T-helper 2 cell treated with Interferon-gamma antibody and Interleukin-4, amounts not matched to agents 5 μg/mL and 100 μg/mL, for 36 hours (primary cell): Measurements from ENCODE around the gene PSAPL1.

Experiments
- DNase-seq: peaks from one replicate; pipeline ENCODE4 v3.0.0; 2021; ENCODE audit warnings: low spot score
- H3K27ac Mint-ChIP-seq: one replicate; pipeline ENCODE4 v1.8.0; 2021; ENCODE audit warnings: mild to moderate bottlenecking, mixed read lengths
- H3K27me3 Mint-ChIP-seq: one replicate; pipeline ENCODE4 v1.8.0; 2021; ENCODE audit warnings: low read depth, mixed read lengths
- H3K36me3 Mint-ChIP-seq: one replicate; pipeline ENCODE4 v1.8.0; 2021; ENCODE audit warnings: low read depth, mixed read lengths
- H3K4me1 Mint-ChIP-seq: one replicate; pipeline ENCODE4 v1.8.0; 2021; ENCODE audit warnings: low read depth, mixed read lengths
- H3K4me3 Mint-ChIP-seq: one replicate; pipeline ENCODE4 v1.8.0; 2022; ENCODE audit warnings: mild to moderate bottlenecking, moderate library complexity, mixed read lengths
- H3K9me3 Mint-ChIP-seq: one replicate; pipeline ENCODE4 v1.8.0; 2021; ENCODE audit warnings: mixed read lengths

The PSAPL1 gene

DNA sequence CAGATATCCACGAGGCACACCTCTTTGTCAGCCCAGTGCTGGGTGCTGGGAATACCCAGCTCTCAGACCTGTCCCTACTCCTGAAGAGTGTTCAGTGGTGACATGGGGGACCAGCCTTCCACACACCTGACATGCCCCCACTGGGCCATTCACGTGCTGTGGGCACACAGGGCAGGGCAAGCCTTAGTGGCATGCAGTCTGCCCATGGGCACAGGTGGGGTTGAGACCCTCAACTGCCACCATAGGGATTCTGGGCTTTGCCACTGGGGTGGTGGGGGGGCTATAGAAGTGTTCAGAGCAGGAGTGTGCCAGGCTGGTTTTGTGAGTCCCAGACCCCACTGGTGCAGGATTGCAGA is 16.7 kb upstream of the PSAPL1 start:
- no peaks in the 10 kb centered on the region for H3K36me3 Mint-ChIP-seq
- no peaks in the 10 kb centered on the region for H3K4me1 Mint-ChIP-seq
- H3K27me3 Mint-ChIP-seq = no peaks in the 10 kb centered on the region
- no peak overlapping the region for H3K27ac Mint-ChIP-seq
- DNase-seq = no peak
- no peak overlapping the region for H3K4me3 Mint-ChIP-seq
- no peaks in the 10 kb centered on the region for H3K9me3 Mint-ChIP-seq

DNA sequence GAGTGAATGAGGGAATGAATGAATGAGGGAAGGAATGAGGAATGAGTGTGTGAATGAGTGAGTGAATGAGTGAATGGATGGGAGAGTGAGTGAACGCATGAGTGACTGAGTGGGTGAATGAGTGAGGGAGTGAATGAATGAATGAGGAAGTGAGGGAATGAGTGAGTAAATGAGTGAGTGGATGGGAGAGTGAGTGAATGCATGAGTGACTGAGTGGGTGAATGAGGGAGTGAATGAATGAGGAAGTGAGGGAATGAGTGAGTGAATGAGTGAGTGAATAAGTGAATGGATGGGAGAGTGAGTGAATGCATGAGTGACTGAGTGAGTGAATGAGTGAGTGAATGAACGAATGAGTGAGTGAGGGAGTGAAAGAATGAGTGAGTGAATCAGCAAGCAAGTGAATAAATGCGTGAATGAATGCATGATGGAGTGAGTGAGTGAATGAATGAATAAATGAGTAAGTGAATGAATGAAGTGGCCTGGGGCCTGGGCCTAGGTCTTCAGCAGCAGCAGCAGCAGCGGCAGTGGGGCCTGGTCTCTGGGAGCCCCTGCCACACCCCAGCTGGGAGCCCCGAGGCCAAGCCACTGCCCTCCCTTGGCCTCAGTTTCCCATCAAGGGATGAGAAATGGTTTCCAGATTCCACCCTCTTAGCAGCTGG is 16.2 kb upstream of the PSAPL1 start:
- no peaks in the 10 kb centered on the region for H3K27me3 Mint-ChIP-seq
- no peak overlapping the region for H3K27ac Mint-ChIP-seq
- no peak for DNase-seq
- H3K9me3 Mint-ChIP-seq = no peaks in the 10 kb centered on the region
- no peaks in the 10 kb centered on the region for H3K36me3 Mint-ChIP-seq
- no peaks in the 10 kb centered on the region for H3K4me1 Mint-ChIP-seq
- H3K4me3 Mint-ChIP-seq = no peak overlapping the region

DNA sequence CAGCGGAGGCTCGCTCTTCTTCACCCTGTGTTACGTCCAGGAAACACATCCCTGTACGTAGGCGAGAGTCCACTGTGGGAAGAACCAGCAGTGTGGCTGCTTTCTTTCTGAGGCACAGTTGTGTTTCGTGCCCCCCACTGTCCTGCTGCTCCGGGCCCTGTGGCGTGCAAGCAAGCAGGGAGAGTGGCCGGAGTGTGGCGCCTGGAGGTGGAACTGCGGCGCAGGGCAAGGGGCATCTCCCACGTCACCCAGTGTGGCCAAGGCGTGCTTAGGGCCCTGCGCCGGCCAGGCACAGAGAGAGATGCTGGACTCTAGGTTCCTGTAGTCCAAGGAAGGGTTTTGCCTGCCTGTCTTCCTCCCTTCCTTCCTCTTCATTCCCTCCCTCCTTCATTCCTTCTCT is 13.3 kb upstream of the PSAPL1 start:
- H3K9me3 Mint-ChIP-seq = no peaks in the 10 kb centered on the region
- no peak overlapping the region for H3K4me3 Mint-ChIP-seq
- H3K27ac Mint-ChIP-seq = no peak overlapping the region
- no peaks in the 10 kb centered on the region for H3K4me1 Mint-ChIP-seq
- no peaks in the 10 kb centered on the region for H3K36me3 Mint-ChIP-seq
- no peak for DNase-seq
- H3K27me3 Mint-ChIP-seq = no peaks in the 10 kb centered on the region

DNA sequence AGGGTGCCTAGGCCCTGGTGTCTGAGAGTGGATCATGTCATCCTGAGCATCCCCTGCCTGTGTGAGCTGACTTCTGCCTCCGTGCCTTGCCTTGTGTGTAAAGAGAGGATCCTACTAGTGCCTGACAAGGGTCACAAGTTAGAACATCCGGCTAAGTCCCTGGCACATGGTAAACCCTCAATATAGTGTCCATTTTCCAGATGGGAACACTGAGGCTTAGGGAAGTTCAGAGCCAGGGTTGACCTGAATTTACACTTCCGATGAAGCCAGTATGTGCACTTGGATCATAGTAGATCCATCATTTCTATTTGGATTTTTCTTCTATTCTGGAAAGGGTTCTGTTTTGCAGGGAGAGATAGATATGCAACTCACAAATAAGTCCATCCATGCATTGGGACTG is 12.5 kb upstream of the PSAPL1 start:
- no peaks in the 10 kb centered on the region for H3K9me3 Mint-ChIP-seq
- no peak overlapping the region for H3K27ac Mint-ChIP-seq
- H3K4me3 Mint-ChIP-seq = no peak overlapping the region
- DNase-seq = no peak
- H3K27me3 Mint-ChIP-seq = no peaks in the 10 kb centered on the region
- peaks cover 1% of the 10 kb centered on the region for H3K4me1 Mint-ChIP-seq
- no peaks in the 10 kb centered on the region for H3K36me3 Mint-ChIP-seq

DNA sequence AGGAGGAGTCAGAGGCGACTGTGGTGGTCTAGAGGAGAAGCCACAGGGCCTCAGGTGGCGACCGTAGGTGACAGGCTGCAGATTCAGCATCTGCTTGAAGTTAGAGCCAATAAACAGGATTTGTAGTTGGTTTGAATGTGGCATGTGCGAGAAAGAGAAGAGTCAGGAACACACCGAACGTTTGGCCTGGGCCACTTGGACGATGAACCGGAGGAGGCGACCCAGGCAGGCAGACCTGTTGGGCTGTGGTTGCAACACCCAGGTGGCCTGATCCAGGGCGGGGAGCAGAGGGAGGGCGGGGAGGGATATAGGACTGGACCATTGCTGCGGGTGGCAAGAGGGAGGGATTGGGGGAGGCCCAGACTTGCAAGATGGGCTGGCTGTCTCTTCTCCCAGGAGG is 10.0 kb upstream of the PSAPL1 start:
- no peak overlapping the region for H3K27ac Mint-ChIP-seq
- H3K4me3 Mint-ChIP-seq = no peak overlapping the region
- H3K9me3 Mint-ChIP-seq = no peaks in the 10 kb centered on the region
- H3K4me1 Mint-ChIP-seq = peaks cover 1% of the 10 kb centered on the region
- H3K36me3 Mint-ChIP-seq = no peaks in the 10 kb centered on the region
- DNase-seq = no peak
- H3K27me3 Mint-ChIP-seq = no peaks in the 10 kb centered on the region

DNA sequence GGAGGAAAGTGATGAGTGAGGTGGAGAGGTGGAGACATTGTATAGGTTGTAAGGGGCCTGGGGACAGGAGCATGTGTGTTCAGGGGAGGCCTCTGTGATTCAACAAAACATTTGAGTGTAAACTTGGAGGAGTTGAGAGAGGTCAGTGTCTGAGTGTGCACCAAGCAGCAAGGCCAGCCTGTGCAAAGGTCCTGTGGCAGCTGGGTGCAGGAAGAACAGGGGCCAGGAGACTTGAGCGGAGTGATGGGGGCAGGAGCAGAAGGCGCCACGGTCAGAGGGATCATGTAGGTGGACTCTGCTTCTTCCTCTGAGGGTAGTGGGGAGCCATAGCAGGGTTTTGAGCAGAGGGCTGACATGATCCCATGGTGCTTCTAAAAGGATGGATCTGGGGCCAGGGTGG is 9.6 kb upstream of the PSAPL1 start:
- no peak for DNase-seq
- Mint-ChIP-seq H3K27me3 (no peaks in the 10 kb centered on the region), H3K4me1 (peaks cover 1% of the 10 kb centered on the region), H3K36me3 (no peaks in the 10 kb centered on the region), H3K4me3 (no peak overlapping the region), H3K9me3 (no peaks in the 10 kb centered on the region), H3K27ac (no peak overlapping the region)

DNA sequence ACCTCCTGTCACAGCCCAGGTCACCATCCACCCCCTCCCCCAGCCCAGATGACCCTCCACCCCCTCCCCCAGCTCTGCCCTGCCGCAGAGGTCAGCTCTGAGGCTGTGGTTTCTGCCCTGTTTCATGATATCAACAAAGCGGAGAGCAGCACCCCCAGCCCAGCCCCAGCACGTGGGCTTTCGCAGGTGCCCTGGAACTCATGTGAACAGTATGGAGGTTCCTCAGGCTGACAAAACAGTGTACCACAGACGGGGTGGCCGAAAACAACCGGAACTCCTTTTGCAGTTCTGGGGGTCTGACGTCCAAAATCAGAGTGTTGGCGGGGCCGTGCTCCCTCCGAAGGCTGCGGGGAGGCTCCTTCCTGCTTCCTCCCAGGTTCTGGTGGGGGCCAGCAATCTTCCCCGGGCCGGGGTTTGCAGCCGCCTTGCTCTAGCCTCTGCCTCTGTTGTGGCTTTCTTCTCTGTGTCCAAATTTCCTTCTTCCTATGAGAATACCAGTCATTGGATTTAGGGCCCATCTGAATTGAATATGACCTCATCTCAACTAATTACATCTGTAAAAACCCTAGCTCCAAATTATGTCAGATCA is 7.9 kb upstream of the PSAPL1 start:
- Mint-ChIP-seq H3K27me3 (no peaks in the 10 kb centered on the region), H3K27ac (no peak overlapping the region), H3K36me3 (no peaks in the 10 kb centered on the region), H3K4me3 (no peak overlapping the region), H3K9me3 (no peaks in the 10 kb centered on the region), H3K4me1 (peaks cover 1% of the 10 kb centered on the region)
- no peak for DNase-seq

DNA sequence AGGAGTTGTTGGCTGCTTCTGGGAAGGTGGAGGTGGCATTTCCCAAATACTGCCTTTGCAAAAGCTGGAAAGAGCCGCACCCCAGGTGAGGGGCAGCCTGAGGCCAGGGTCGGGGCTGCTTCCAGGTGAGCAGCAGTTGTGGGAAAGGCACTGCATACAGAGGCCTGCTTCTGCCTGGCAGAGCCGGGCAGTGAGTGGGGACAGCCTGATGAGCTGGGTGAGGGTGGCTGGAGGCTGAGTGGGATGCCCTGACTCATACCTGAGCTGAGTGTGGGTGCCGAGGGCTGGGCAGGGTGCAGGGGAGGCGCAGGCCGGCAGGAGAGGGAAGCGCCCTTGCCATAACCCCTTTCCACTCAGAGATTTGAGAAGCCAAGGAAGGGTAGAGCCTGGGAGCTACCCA is 6.5 kb upstream of the PSAPL1 start:
- no peak overlapping the region for H3K4me3 Mint-ChIP-seq
- DNase-seq = no peak
- H3K9me3 Mint-ChIP-seq = no peaks in the 10 kb centered on the region
- H3K27me3 Mint-ChIP-seq = no peaks in the 10 kb centered on the region
- no peaks in the 10 kb centered on the region for H3K36me3 Mint-ChIP-seq
- no peak overlapping the region for H3K27ac Mint-ChIP-seq
- peaks cover 1% of the 10 kb centered on the region for H3K4me1 Mint-ChIP-seq

DNA sequence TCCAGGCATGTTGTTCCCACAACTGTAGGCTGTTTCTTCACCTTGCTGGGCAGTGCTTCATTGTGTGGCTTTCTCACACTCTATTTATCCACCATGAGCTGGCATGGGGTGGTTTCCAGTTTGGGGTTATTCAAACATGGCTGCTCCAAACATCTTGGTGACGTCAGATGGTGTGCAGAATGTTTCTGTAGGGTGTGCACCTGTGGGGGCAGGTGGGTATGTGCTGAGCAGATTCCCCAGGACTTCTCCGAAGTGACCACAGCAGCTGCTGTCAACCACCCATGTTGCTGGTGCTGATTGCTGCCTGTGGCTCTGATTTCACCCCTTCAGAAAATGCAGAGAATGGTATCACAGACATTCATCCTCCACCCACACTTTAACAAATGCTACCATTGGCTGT is 5.0 kb upstream of the PSAPL1 start:
- Mint-ChIP-seq H3K4me1 (peaks cover 1% of the 10 kb centered on the region), H3K4me3 (no peak overlapping the region), H3K9me3 (no peaks in the 10 kb centered on the region), H3K27ac (no peak overlapping the region), H3K27me3 (no peaks in the 10 kb centered on the region), H3K36me3 (no peaks in the 10 kb centered on the region)
- no peak for DNase-seq

DNA sequence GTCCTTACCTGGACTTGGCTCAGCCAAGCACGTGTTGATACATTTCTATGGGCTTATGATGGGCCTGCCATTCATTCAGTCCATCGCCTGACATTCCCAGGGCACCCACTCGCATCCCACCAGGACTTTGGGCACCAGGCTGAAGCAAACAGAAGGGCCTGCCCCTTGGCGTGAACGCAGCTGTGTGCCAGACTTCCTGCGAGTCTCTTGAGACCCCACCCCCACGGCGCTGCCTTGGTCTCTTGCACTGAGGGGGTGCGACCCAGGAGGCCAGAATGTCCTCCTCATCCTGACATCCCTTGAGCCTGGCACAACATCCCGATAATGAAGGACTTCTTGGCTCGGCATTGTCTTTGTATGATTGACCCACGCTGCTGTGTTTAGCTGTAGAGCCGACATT is 1.5 kb upstream of the PSAPL1 start:
- no peaks in the 10 kb centered on the region for H3K27me3 Mint-ChIP-seq
- H3K27ac Mint-ChIP-seq = no peak overlapping the region
- no peak for DNase-seq
- H3K36me3 Mint-ChIP-seq = no peaks in the 10 kb centered on the region
- no peaks in the 10 kb centered on the region for H3K4me1 Mint-ChIP-seq
- H3K9me3 Mint-ChIP-seq = no peaks in the 10 kb centered on the region
- no peak overlapping the region for H3K4me3 Mint-ChIP-seq

DNA sequence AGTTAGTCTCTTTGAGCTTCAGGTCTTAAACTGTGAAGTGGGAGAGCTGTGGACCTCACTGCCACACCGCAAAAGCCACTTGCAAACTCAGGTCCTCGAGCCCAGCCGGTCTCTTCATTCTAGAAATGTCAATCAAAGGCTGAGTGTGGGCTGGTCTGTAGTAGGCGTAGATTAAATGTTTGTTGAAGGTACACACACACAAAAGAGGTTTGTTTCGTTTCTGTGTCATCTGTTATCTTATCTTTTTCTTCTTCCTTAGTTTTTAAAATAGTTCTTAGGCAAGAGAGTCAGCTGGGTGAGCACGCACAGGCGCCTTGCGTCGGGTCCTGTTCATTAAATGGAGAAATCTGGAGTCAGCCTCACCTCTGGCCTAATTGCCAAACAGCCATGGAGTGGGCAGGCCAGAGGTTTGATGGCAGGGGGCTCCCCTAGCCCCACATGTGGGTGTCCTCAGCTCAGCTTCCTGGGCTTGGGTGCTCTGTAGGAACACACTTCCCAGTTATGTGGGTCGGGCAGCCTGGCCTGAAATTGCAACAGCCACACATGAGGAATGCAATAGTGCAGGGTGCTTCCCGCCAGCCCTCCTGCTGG is 836 bp upstream of the PSAPL1 start:
- no peak for DNase-seq
- no peaks in the 10 kb centered on the region for H3K4me1 Mint-ChIP-seq
- H3K27me3 Mint-ChIP-seq = no peaks in the 10 kb centered on the region
- H3K36me3 Mint-ChIP-seq = no peaks in the 10 kb centered on the region
- no peak overlapping the region for H3K4me3 Mint-ChIP-seq
- no peak overlapping the region for H3K27ac Mint-ChIP-seq
- no peaks in the 10 kb centered on the region for H3K9me3 Mint-ChIP-seq

DNA sequence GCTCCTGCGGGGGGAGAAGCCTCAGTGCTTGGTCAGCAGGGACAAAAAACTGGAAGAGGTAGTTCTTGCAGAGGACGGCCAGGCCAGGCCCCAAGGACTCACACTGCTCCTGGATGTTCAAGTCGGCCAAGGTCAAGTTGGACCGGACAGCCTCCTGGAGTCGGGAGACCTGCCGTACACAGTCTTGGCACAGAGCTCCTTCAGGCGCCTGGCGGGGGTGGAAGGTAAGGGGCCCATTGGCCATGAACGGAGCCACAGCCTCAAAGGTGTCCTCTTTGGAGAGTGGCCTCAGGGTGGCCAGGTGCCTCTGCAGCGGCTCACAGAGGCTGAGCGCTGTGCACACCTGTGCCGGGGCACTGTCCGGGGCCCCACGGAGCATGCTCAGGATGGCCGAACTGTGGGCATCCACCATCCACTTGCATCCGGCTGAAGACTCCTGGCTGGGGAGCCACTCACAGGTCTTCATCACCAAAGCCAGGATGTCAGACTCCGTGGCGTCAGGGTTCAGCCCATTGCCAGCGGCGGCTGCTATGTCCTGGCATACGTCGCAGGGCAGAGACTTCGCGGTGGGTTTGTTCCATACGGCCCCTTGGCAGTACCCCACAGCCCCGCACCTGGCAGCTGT is 477 bp downstream of the PSAPL1 start:
- no peak overlapping the region for H3K4me3 Mint-ChIP-seq
- no peaks in the 10 kb centered on the region for H3K27me3 Mint-ChIP-seq
- no peaks in the 10 kb centered on the region for H3K9me3 Mint-ChIP-seq
- H3K27ac Mint-ChIP-seq = no peak overlapping the region
- DNase-seq = no peak
- H3K36me3 Mint-ChIP-seq = no peaks in the 10 kb centered on the region
- no peaks in the 10 kb centered on the region for H3K4me1 Mint-ChIP-seq

DNA sequence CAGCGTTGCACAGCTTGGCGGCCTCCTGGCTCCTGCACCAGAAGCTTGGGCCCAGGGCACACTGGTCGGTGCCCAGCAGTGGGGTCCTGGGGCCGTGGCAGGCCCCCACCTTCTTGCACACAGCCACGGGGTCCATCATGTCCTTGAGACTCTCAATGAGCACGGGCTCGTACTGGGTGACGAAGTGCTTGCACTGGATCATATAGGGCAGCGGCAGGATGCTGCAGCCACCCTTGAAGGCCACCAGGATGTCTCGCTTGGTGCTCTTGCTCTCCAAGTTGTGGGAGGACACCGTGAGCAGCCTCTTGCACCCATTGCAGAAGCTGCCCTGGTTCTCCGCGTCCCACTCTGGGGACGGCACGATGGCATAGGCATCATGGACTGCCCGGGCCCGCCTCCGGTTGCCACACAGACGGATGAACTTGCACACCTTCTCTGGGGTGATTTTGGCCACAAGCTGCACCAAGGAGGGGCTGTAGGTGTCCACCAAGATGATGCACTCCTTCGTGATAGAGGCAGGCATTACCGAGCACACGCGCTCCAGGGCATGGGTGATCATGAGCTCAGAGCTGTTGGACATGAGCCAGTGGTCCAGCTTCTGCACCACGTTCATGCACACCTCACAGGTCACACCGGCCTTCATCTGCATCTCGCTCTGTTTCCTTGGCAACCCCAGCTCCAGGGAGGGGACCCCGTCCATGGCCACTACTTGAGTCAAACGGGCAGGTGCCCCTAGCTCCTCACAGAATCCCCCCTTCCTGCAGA is 1.2 kb downstream of the PSAPL1 start:
- no peak overlapping the region for H3K27ac Mint-ChIP-seq
- H3K9me3 Mint-ChIP-seq = no peaks in the 10 kb centered on the region
- no peaks in the 10 kb centered on the region for H3K27me3 Mint-ChIP-seq
- H3K36me3 Mint-ChIP-seq = no peaks in the 10 kb centered on the region
- H3K4me3 Mint-ChIP-seq = no peak overlapping the region
- no peaks in the 10 kb centered on the region for H3K4me1 Mint-ChIP-seq
- DNase-seq = no peak
